Esophagus squamous epithelium (tissue), 4 donors: ENCODE results near the gene WDPCP.

ENCODE experiments used
- CTCF ChIP-seq, 6 experiments: fragments of 450-650 bp in 4 of 6; fragments of 200-600 bp in 2 of 6; sonication (generic) in 2 of 6; IDR thresholded peaks; one replicate each; pipeline ENCODE4 v1.5.1; 2016 to 2019; ENCODE audit warnings: antibody characterized with exemption in 6 of 6, mild to moderate bottlenecking in 4 of 6, moderate library complexity in 4 of 6
- POLR2A ChIP-seq, 4 donors: fragments of 450-650 bp; IDR thresholded peaks; one replicate each; pipeline ENCODE4 v1.6.1; 2017; ENCODE audit warnings: antibody characterized with exemption in 4 of 4, mild to moderate bottlenecking in 4 of 4, moderate library complexity in 3 of 4

GRCh38 chr2:63488118-63488713 lies 100.1 kb downstream of the WDPCP start:
- TF ChIP-seq CTCF (IDR thresholded peaks at IDR 0.05) (peak in 4 of 6 experiments; percentile 38 to 65 (median 48)), POLR2A (IDR thresholded peaks at IDR 0.05) (no peak)
